Measurements from ENCODE around the gene ORM1.

DNA sequence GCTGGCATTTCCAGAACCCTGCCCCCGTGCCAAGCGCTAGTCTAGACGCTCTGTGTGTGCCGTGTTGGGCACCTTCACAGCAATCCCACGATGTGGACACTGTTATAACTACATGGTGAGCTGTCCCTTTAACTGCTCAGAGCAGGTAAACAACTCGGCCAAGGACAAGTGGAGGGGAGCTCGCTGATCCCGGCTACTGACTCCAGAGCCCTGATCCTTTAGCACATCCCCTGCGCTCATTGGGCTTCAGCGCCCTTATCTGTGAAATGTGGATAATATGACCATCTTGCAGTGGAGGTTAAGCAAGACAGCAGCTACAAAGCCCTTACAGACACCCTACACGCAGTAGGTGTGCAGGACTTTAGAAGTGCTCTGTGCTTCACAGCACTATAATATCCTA lies 23.2 kb downstream of the ORM1 start:
- TF ChIP-seq, protein P1, sequence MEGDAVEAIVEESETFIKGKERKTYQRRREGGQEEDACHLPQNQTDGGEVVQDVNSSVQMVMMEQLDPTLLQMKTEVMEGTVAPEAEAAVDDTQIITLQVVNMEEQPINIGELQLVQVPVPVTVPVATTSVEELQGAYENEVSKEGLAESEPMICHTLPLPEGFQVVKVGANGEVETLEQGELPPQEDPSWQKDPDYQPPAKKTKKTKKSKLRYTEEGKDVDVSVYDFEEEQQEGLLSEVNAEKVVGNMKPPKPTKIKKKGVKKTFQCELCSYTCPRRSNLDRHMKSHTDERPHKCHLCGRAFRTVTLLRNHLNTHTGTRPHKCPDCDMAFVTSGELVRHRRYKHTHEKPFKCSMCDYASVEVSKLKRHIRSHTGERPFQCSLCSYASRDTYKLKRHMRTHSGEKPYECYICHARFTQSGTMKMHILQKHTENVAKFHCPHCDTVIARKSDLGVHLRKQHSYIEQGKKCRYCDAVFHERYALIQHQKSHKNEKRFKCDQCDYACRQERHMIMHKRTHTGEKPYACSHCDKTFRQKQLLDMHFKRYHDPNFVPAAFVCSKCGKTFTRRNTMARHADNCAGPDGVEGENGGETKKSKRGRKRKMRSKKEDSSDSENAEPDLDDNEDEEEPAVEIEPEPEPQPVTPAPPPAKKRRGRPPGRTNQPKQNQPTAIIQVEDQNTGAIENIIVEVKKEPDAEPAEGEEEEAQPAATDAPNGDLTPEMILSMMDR (IDR thresholded peaks at IDR 0.05; ENCODE audit: low read length) = no peak
- TF ChIP-seq EZH2 (IDR thresholded peaks at IDR 0.05; ENCODE audit: borderline replicate concordance, low read length) = no peak

All from OCI-LY1 (cell line).